Small intestine (tissue), 7 donors: ENCODE data around the gene NSMCE1. TPM values are rescaled to one million over a fixed set of nuclear protein-coding genes. Genes with fewer than 3 reads are reported as not detected.
"Not testable (repeated sequence)": the region's sequence is repeated elsewhere in the genome, so short reads cannot be mapped to it uniquely, and the experiment has no call there.

Experiments
- DNase-seq, 2 donors: peaks; one replicate each; pipeline versions ENCODE4 v3.0.0 to v3.0.0-alpha.2; 2013
- FAIRE-seq: peaks from 2 replicates; lab custom pipeline; 2012; peaks lifted over from hg19 to GRCh38; lab: Jason Lieb, UNC
- H3K27ac ChIP-seq, 3 donors: one replicate each; pipeline ENCODE4 v1.5.1; 2013; ENCODE audit warnings: low read length in 2 of 3, mild to moderate bottlenecking in 2 of 3, control low read depth in 1 of 3, inconsistent platforms in 1 of 3, low read depth in 1 of 3, moderate library complexity in 1 of 3
- H3K27me3 ChIP-seq, 3 donors: one replicate each; pipeline ENCODE4 v1.6.1; 2013; ENCODE audit warnings: low read length in 3 of 3, inconsistent platforms in 1 of 3; ENCODE audit not compliant: control insufficient read depth in 3 of 3, insufficient read depth in 3 of 3
- H3K36me3 ChIP-seq, 3 donors: one replicate each; pipeline ENCODE4 v1.6.1; 2013; ENCODE audit warnings: low read length in 3 of 3, inconsistent platforms in 1 of 3, low read depth in 1 of 3, mild to moderate bottlenecking in 1 of 3, moderate library complexity in 1 of 3; ENCODE audit not compliant: control insufficient read depth in 3 of 3, insufficient read depth in 2 of 3
- H3K4me1 ChIP-seq, 3 donors: one replicate each; pipeline ENCODE4 v1.6.1; 2013; ENCODE audit warnings: low read length in 2 of 3, inconsistent platforms in 1 of 3, low read depth in 1 of 3, mild to moderate bottlenecking in 1 of 3, moderate library complexity in 1 of 3; ENCODE audit not compliant: control insufficient read depth in 3 of 3, insufficient read depth in 2 of 3
- H3K4me3 ChIP-seq, 3 donors: one replicate each; pipeline ENCODE4 v1.5.1; 2013; ENCODE audit warnings: low read length in 3 of 3, control low read depth in 1 of 3, inconsistent platforms in 1 of 3, low read depth in 1 of 3, mild to moderate bottlenecking in 1 of 3, moderate library complexity in 1 of 3
- H3K9me3 ChIP-seq, 2 donors: one replicate each; pipeline ENCODE4 v1.6.1; 2013; ENCODE audit warnings: low read depth in 1 of 2, low read length in 1 of 2; ENCODE audit not compliant: control insufficient read depth in 2 of 2, insufficient read depth in 1 of 2
- WGBS, 3 donors: extraction: QIAGEN DNeasy Blood & Tissue Kit; methylation state at CpG; one replicate each; pipeline ENCODE4 v1.1.7; 2013; 5-methylcytosine and 5-hydroxymethylcytosine counted together
- polyA plus RNA-seq, 4 donors: library from polyadenylated mRNA; stranded (reverse) in 3 of 4; unstranded in 1 of 4; fragments of 200-250 nt in 3 of 4; fragments of 120-200 nt in 1 of 4; gene quantifications; one replicate each; pipeline versions ENCODE4 v1.2.1 to v1.2.3, GENCODE V29; 2013
- donor health status: healthy with polysubstance abuse.
- donor health status: control.
- donor health status: control.
- donor health status: Bipolar disorder and iron deficiency.
- donor health status: healthy.

Gene NSMCE1
- polyA plus RNA-seq, 4 donors, result 37.8 to 66.1 (median 52.3) TPM

- Histone ChIP-seq H3K4me1 (peaks cover 0 to 5% (median 0%) of the 10 kb centered on the region in 3 donors), H3K36me3 (peaks cover 0 to 12% (median 5%) of the 10 kb centered on the region in 3 donors), H3K27me3 (no peaks in the 10 kb centered on the region), H3K9me3 (no peaks in the 10 kb centered on the region), H3K27ac (peak overlapping the region in 1 of 3 donors; percentile 76), H3K4me3 (no peak overlapping the region)
- 65 to 84% (median 81%) methylated on average over 3 of the region's 3 CpGs for WGBS, 3 donors
- no peak for DNase-seq
- no peak for FAIRE-seq
These were observed 10.3 kb downstream of the NSMCE1 start for GRCh38 chr16:27258241-27258734.

DNA sequence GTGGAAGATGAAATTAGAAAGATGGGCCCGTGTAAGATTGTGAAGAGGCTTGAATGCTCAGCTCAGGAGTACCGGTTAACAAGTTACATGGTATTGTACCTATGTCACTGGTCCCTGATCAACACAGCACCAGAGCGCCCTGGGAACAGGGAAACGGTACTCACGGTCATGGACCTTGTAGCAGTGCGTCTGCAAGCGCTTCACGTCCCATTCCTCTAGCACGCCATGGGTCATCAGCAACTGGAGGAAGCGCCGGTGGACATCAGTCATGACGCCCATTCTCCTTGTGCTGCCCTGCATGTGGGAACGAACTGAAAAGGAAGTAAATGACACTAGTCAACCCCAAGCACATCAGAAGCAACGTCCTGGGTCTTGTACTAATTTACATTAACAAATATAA is 11.3 kb downstream of the NSMCE1 start:
- no peaks in the 10 kb centered on the region for H3K27me3 ChIP-seq
- DNase-seq (no peak), FAIRE-seq (no peak)
- H3K9me3 ChIP-seq, result no peaks in the 10 kb centered on the region
- WGBS, 3 donors, result 90 to 95% (median 91%) methylated on average over 14 of the region's 14 CpGs
- H3K36me3 ChIP-seq, result peaks cover 0 to 14% (median 5%) of the 10 kb centered on the region in 3 donors
- H3K4me3 ChIP-seq, result no peak overlapping the region
- H3K27ac ChIP-seq, result no peak overlapping the region
- H3K4me1 ChIP-seq, result peaks cover 0 to 5% (median 0%) of the 10 kb centered on the region in 3 donors

GRCh38 chr16:27256861-27257260 is 11.7 kb downstream of the NSMCE1 start:
- FAIRE-seq (no peak), DNase-seq (no peak)
- H3K4me3 ChIP-seq, result no peak overlapping the region
- H3K4me1 ChIP-seq, result peaks cover 0 to 5% (median 0%) of the 10 kb centered on the region in 3 donors
- H3K27me3 ChIP-seq, result no peaks in the 10 kb centered on the region
- H3K27ac ChIP-seq, result no peak overlapping the region
- no peaks in the 10 kb centered on the region for H3K9me3 ChIP-seq
- 95 to 100% (median 99%) methylated on average over 3 of the region's 3 CpGs for WGBS, 3 donors
- H3K36me3 ChIP-seq, result peaks cover 0 to 18% (median 5%) of the 10 kb centered on the region in 3 donors

- DNase-seq (no peak), FAIRE-seq (no peak)
- H3K36me3 ChIP-seq, result peaks cover 0 to 22% (median 5%) of the 10 kb centered on the region in 3 donors
- H3K4me1 ChIP-seq, result peaks cover 0 to 5% (median 0%) of the 10 kb centered on the region in 3 donors
- no peak overlapping the region for H3K4me3 ChIP-seq
- H3K9me3 ChIP-seq, result no peaks in the 10 kb centered on the region
- WGBS, 3 donors, result 58 to 80% (median 69%) methylated on average over 3 of the region's 3 CpGs
- peak overlapping the region in 1 of 3 donors; percentile 22 for H3K27ac ChIP-seq
- H3K27me3 ChIP-seq, result no peaks in the 10 kb centered on the region
These were observed 14.2 kb downstream of the NSMCE1 start for GRCh38 chr16:27254262-27254811.

GRCh38 chr16:27253526-27253930 is 15.0 kb downstream of the NSMCE1 start:
- Histone ChIP-seq H3K27me3 (no peaks in the 10 kb centered on the region), H3K36me3 (peaks cover 0 to 24% (median 5%) of the 10 kb centered on the region in 3 donors), H3K9me3 (no peaks in the 10 kb centered on the region), H3K4me3 (no peak overlapping the region), H3K4me1 (peaks cover 0 to 5% (median 0%) of the 10 kb centered on the region in 3 donors), H3K27ac (peak overlapping the region in 1 of 3 donors; percentile 63)
- DNase-seq (no peak), FAIRE-seq (no peak)
- WGBS, 3 donors, result 76 to 86% (median 77%) methylated on average over 6 of the region's 6 CpGs

DNA sequence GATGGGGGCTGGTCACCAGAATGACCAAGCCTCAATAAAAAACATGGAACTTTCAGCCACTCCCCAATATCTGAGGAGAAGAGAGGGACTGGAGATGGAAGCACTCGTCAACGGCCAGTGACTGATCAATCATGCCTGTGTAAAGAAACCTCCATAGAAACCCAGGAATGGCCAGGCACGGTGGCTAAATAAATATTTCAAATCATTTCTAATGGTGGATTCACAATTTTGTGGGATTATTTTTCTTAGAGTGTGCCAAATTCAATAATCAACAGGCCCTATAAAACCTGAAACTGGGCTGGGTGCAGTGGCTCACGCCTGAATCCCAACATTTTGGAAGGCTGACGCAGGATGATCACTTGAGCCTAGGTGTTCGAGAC is 16.4 kb downstream of the NSMCE1 start:
- Histone ChIP-seq H3K27ac (no peak overlapping the region), H3K27me3 (no peaks in the 10 kb centered on the region)
- 92 to 99% (median 98%) methylated on average over 6 of the region's 6 CpGs for WGBS, 3 donors

GRCh38 chr16:27251541-27252205 is 16.9 kb downstream of the NSMCE1 start:
- FAIRE-seq, result no peak
- peaks cover 0 to 17% (median 3%) of the 10 kb centered on the region in 3 donors for H3K36me3 ChIP-seq

More for the DNA sequence above, 16.4 kb downstream of the NSMCE1 start:
- no peak for FAIRE-seq
- no peak for DNase-seq
- H3K4me3 ChIP-seq, result no peak overlapping the region
- H3K36me3 ChIP-seq, result peaks cover 0 to 22% (median 5%) of the 10 kb centered on the region in 3 donors
- H3K9me3 ChIP-seq, result no peaks in the 10 kb centered on the region
- peaks cover 0 to 5% (median 0%) of the 10 kb centered on the region in 3 donors for H3K4me1 ChIP-seq

DNA sequence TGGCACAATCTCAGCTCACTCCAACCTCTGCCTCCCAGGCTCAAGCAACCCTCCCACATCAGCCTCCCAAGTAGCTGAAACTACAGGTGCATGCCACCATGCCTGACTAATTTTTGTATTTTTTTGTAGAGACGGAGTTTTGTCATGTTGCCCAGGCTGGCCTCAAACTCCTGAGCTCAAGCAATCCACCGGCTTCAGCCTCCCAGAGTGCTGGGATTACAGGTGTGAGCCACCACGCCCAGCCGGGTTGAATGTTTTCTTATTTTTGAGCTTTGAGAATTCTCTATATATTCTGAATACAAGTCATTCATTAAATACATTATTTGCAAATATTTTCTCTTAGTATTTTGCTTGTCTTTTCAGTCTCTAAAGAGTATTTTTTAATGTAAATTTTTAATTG is 19.7 kb downstream of the NSMCE1 start:
- H3K36me3 ChIP-seq, result peaks cover 0 to 18% (median 0%) of the 10 kb centered on the region in 3 donors
- not testable (repeated sequence) for DNase-seq, H3K4me1 ChIP-seq, H3K4me3 ChIP-seq, FAIRE-seq, H3K27me3 ChIP-seq, H3K27ac ChIP-seq, H3K9me3 ChIP-seq
- WGBS, 3 donors, result 95 to 97% (median 96%) methylated on average over 4 of the region's 4 CpGs

More at GRCh38 chr16:27251541-27252205, 16.9 kb downstream of the NSMCE1 start:
- Histone ChIP-seq H3K27me3 (no peaks in the 10 kb centered on the region), H3K27ac (no peak overlapping the region), H3K4me3 (no peak overlapping the region), H3K9me3 (no peaks in the 10 kb centered on the region), H3K4me1 (peaks cover 0 to 5% (median 0%) of the 10 kb centered on the region in 3 donors)
- 93 to 96% (median 95%) methylated on average over 8 of the region's 8 CpGs for WGBS, 3 donors
- no peak for DNase-seq
